Fibroblast of lung (primary cell): Measurements from ENCODE around the gene DNAJB6.

Experiments used
- CTCF ChIP-seq, 2 donors: IDR thresholded peaks in 1 of 2; conservative IDR thresholded peaks in 1 of 2; 1 replicate in 1 of 2; 2 replicates in 1 of 2; pipeline ENCODE4 v1.5.1; 2011 to 2012; ENCODE audit warnings: low read length in 2 of 2, control low read depth in 1 of 2, inconsistent platforms in 1 of 2, low read depth in 1 of 2, mild to moderate bottlenecking in 1 of 2
- EZH2 ChIP-seq: IDR thresholded peaks from 2 replicates; pipeline ENCODE4 v1.5.1; 2012; ENCODE audit warnings: low read length, control low read depth, mild to moderate bottlenecking; ENCODE audit errors: missing control alignments

GRCh38 chr7:157300369-157300825 is 36.4 kb upstream of the DNAJB6 start:
- TF ChIP-seq CTCF (conservative IDR thresholded peaks at IDR 0.05 in 1 of 2, IDR thresholded peaks at IDR 0.05 in 1 of 2; ENCODE audit: low read depth in 1 of 2, low read length in 2 of 2) (no peak), EZH2 (no peak)
